HEK293T (cell line): ENCODE measurements around the gene HEPHL1.

Source experiments
- CTCF ChIA-PET: fragments of 350-600 bp; formaldehyde crosslinking; extraction: SDS; loops from one replicate; lab custom pipeline; 2021; ENCODE audit warnings: antibody characterized with exemption, inconsistent platforms; lab: Yijun Ruan, JAX
- POLR2A ChIA-PET: fragments of 350-600 bp; formaldehyde crosslinking; extraction: SDS; loops from one replicate; lab custom pipeline; 2020; ENCODE audit warnings: antibody characterized with exemption, inconsistent platforms; lab: Yijun Ruan, JAX
- DNase-seq: peaks from one replicate; pipeline ENCODE4 v3.0.0; 2012; ENCODE audit warnings: mixed read lengths; ENCODE audit errors: extremely low spot score
- ARNT ChIP-seq: fragments of 450-650 bp; IDR thresholded peaks from 2 replicates; pipeline ENCODE4 v1.6.1; 2017; ENCODE audit warnings: mild to moderate bottlenecking
- BHLHE40 ChIP-seq: fragments of 450-650 bp; IDR thresholded peaks from 2 replicates; pipeline ENCODE4 v1.6.1; 2016; ENCODE audit warnings: mild to moderate bottlenecking, moderate library complexity, borderline replicate concordance
- CTBP1 ChIP-seq: fragments of 450-650 bp; IDR thresholded peaks from 2 replicates; pipeline ENCODE4 v1.6.1; 2016; ENCODE audit warnings: borderline replicate concordance
- ELF4 ChIP-seq: fragments of 450-650 bp; IDR thresholded peaks from 2 replicates; pipeline ENCODE4 v1.6.1; 2017; ENCODE audit warnings: antibody characterized with exemption
- FOXA1 ChIP-seq: fragments of 450-650 bp; IDR thresholded peaks from 2 replicates; pipeline ENCODE4 v1.6.1; 2016; ENCODE audit warnings: mild to moderate bottlenecking
- FOXK2 ChIP-seq: fragments of 450-650 bp; IDR thresholded peaks from 2 replicates; pipeline ENCODE4 v1.6.1; 2016; ENCODE audit warnings: mild to moderate bottlenecking
- FOXM1 ChIP-seq: fragments of 450-650 bp; IDR thresholded peaks from 2 replicates; pipeline ENCODE4 v1.6.1; 2017; ENCODE audit warnings: mild to moderate bottlenecking, borderline replicate concordance
- HDGF ChIP-seq: fragments of 450-650 bp; IDR thresholded peaks from 2 replicates; pipeline ENCODE4 v1.6.1; 2017; ENCODE audit warnings: antibody characterized with exemption, borderline replicate concordance
- L3MBTL2 ChIP-seq: fragments of 450-650 bp; conservative IDR thresholded peaks from 2 replicates; pipeline ENCODE4 v1.6.1; 2016; ENCODE audit warnings: mild to moderate bottlenecking
- LEF1 ChIP-seq: fragments of 450-650 bp; IDR thresholded peaks from 2 replicates; pipeline ENCODE4 v1.6.1; 2017; ENCODE audit warnings: mild to moderate bottlenecking, borderline replicate concordance
- NFRKB ChIP-seq: fragments of 450-650 bp; IDR thresholded peaks from 2 replicates; pipeline ENCODE4 v1.6.1; 2016; ENCODE audit warnings: mild to moderate bottlenecking, moderate library complexity
- SP1 ChIP-seq: fragments of 450-650 bp; IDR thresholded peaks from 2 replicates; pipeline ENCODE4 v1.6.1; 2017
- SUZ12 ChIP-seq: fragments of 450-650 bp; IDR thresholded peaks from 2 replicates; pipeline ENCODE4 v1.6.1; 2016; ENCODE audit warnings: mild to moderate bottlenecking
- TARDBP ChIP-seq: fragments of 450-650 bp; IDR thresholded peaks from 2 replicates; pipeline ENCODE4 v1.6.1; 2016
- ZNF384 ChIP-seq: fragments of 450-650 bp; IDR thresholded peaks from 2 replicates; pipeline ENCODE4 v1.6.1; 2016
- TF ChIP-seq, protein P1 (sequence below): fragments of 450-650 bp; IDR thresholded peaks from 2 replicates; pipeline ENCODE4 v1.6.1; 2016

The HEPHL1 gene

GRCh38 chr11:94139416-94139815 lies 118.3 kb downstream of the HEPHL1 start:
- TF ChIP-seq TARDBP (no peak), ARNT (no peak), FOXA1 (no peak), L3MBTL2 (no peak), CTBP1 (no peak), FOXM1 (no peak), BHLHE40 (no peak), HDGF (no peak), FOXK2 (no peak), ZNF384 (no peak), LEF1 (no peak)
- ChIA-PET POLR2A (interaction anchor here (0.8 kb wide), 1 partner anchor 11 kb away, joined by 5 read pairs; the partner anchor contains the start of gene PANX1), CTCF (no interaction called here)
- no peak for DNase-seq

- TF ChIP-seq FOXK2 (no peak), CTBP1 (no peak), ZNF384 (no peak), LEF1 (no peak), SP1 (no peak), L3MBTL2 (no peak), ELF4 (no peak), ARNT (no peak), SUZ12 (no peak), FOXM1 (no peak), FOXA1 (no peak), BHLHE40 (no peak), TARDBP (no peak), NFRKB (no peak), HDGF (no peak)
- TF ChIP-seq, protein P1, sequence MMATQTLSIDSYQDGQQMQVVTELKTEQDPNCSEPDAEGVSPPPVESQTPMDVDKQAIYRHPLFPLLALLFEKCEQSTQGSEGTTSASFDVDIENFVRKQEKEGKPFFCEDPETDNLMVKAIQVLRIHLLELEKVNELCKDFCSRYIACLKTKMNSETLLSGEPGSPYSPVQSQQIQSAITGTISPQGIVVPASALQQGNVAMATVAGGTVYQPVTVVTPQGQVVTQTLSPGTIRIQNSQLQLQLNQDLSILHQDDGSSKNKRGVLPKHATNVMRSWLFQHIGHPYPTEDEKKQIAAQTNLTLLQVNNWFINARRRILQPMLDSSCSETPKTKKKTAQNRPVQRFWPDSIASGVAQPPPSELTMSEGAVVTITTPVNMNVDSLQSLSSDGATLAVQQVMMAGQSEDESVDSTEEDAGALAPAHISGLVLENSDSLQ, result no peak
- POLR2A ChIA-PET, result interaction anchor here (0.8 kb wide), 1 partner anchor 11 kb away, joined by 5 read pairs; the partner anchor contains the start of gene PANX1
Measured at GRCh38 chr11:94140154-94140655, 119.1 kb downstream of the HEPHL1 start.

GRCh38 chr11:94141511-94142307 lies 120.6 kb downstream of the HEPHL1 start:
- TF ChIP-seq, protein P1, result no peak
- TF ChIP-seq L3MBTL2 (no peak), FOXM1 (no peak), NFRKB (no peak), SP1 (no peak)
- POLR2A ChIA-PET, result interaction anchor here (1.1 to 2.0 kb wide), 2 partner anchors 12 to 13 kb away, joined by 5 to 7 read pairs; partner anchors contain the start of gene PANX1
- CTCF ChIA-PET, result interaction anchor here (1.2 kb wide), 1 partner anchor 247 kb away, joined by 4 read pairs; no protein-coding TSS in a partner anchor
- DNase-seq, result no peak

More at GRCh38 chr11:94140154-94140655, 119.1 kb downstream of the HEPHL1 start:
- CTCF ChIA-PET, result no interaction called here
- no peak for DNase-seq

GRCh38 chr11:94142308-94143281 lies 121.4 kb downstream of the HEPHL1 start:
- ChIA-PET CTCF (no interaction called here), POLR2A (interaction anchor here (1.1 to 2.0 kb wide), 2 partner anchors 13 to 14 kb away, joined by 5 to 7 read pairs; partner anchors contain the start of gene PANX1)
- no peak for DNase-seq
- TF ChIP-seq, protein P1, result no peak
- TF ChIP-seq FOXM1 (no peak), ELF4 (no peak), SP1 (no peak), SUZ12 (no peak), NFRKB (no peak), TARDBP (no peak), HDGF (no peak), L3MBTL2 (no peak), FOXA1 (no peak), LEF1 (no peak), CTBP1 (no peak), ARNT (no peak), ZNF384 (no peak), FOXK2 (no peak), BHLHE40 (no peak)

- TF ChIP-seq SP1, result no peak
- no peak for TF ChIP-seq FOXK2
- TF ChIP-seq CTBP1, result no peak
- TF ChIP-seq ZNF384, result no peak
- TF ChIP-seq FOXM1, result no peak
- no peak for TF ChIP-seq FOXA1
- DNase-seq, result no peak
- ChIA-PET CTCF (no interaction called here), POLR2A (interaction anchor here (1.6 kb wide), 1 partner anchor 15 kb away, joined by 7 read pairs; the partner anchor contains the start of gene PANX1)
Measured at GRCh38 chr11:94144216-94144615, 123.1 kb downstream of the HEPHL1 start.
